HepG2 (cell line): ENCODE results near the gene DTYMK. TPM values are rescaled to one million over a fixed set of nuclear protein-coding genes. Genes with fewer than 3 reads are reported as not detected.

Source experiments
- ATAD3A ChIP-seq: sonication (generic); formaldehyde crosslinking; IDR thresholded peaks from 2 replicates; pipeline ENCODE4 v1.4.0; 2020; ENCODE audit warnings: missing genetic modification reagents
- BCL6 ChIP-seq: IDR thresholded peaks from 2 replicates; pipeline ENCODE4 v1.6.1; 2016; ENCODE audit warnings: missing genetic modification reagents, missing compliant biosample characterization
- CC2D1A ChIP-seq: sonication (generic); formaldehyde crosslinking; IDR thresholded peaks from 2 replicates; pipeline ENCODE4 v1.8.1; 2023; ENCODE audit warnings: mild to moderate bottlenecking, missing genetic modification reagents
- DMAP1 ChIP-seq: IDR thresholded peaks from 2 replicates; pipeline ENCODE4 v1.6.1; 2016
- REXO4 ChIP-seq: sonication (generic); formaldehyde crosslinking; IDR thresholded peaks from 2 replicates; pipeline ENCODE4 v1.8.0; 2022; ENCODE audit warnings: missing genetic modification reagents, mild to moderate bottlenecking, borderline replicate concordance
- SRSF9 ChIP-seq: fragments of 200-400 bp; formaldehyde crosslinking; IDR thresholded peaks from 2 replicates; pipeline ENCODE4 v1.6.1; 2018; ENCODE audit warnings: borderline replicate concordance, mild to moderate bottlenecking, low read depth, low read length; ENCODE audit not compliant: insufficient read depth, poor library complexity, severe bottlenecking
- ZFP37 ChIP-seq: sonication (generic); formaldehyde crosslinking; IDR thresholded peaks from 2 replicates; pipeline ENCODE4 v1.4.0; 2020; ENCODE audit warnings: missing genetic modification reagents, borderline replicate concordance
- ZFP62 ChIP-seq: sonication (generic); formaldehyde crosslinking; IDR thresholded peaks from 2 replicates; pipeline ENCODE4 v1.4.0; 2020; ENCODE audit warnings: missing genetic modification reagents
- ZNF724P ChIP-seq: sonication (generic); formaldehyde crosslinking; IDR thresholded peaks from 2 replicates; pipeline ENCODE4 v1.8.0; 2022; ENCODE audit warnings: missing genetic modification reagents, borderline replicate concordance
- ZSCAN20 ChIP-seq: sonication (generic); formaldehyde crosslinking; IDR thresholded peaks from 2 replicates; pipeline ENCODE4 v1.4.0; 2020; ENCODE audit warnings: missing genetic modification reagents, mild to moderate bottlenecking, borderline replicate concordance
- polyA plus RNA-seq, 8 experiments: library from polyadenylated mRNA; depleted of rRNA in 3 of 8; stranded (reverse) in 7 of 8; unstranded in 1 of 8; fragments of >200 nt; fragmentation: Illumina TruSeq in 4 of 8; extraction: Trizol in 4 of 8; gene quantifications; 2 replicates each; pipeline versions ENCODE4 v1.2.1 to v1.2.3, GENCODE V29; 2011 to 2016; ENCODE audit warnings: low read depth in 4 of 8, missing spikeins in 1 of 8, mixed read lengths in 1 of 8; ENCODE audit not compliant: insufficient read depth in 1 of 8
- total RNA-seq, 5 experiments: library from RNA; depleted of rRNA; stranded (reverse); fragments of >200 nt; fragmentation: Illumina TruSeq; extraction: Trizol; gene quantifications; 2 replicates each; pipeline ENCODE4 v1.2.3, GENCODE V29; 2016; ENCODE audit warnings: low read depth in 1 of 5
- TF ChIP-seq, protein P1 (sequence below): sonication (generic); formaldehyde crosslinking; IDR thresholded peaks from 2 replicates; pipeline ENCODE4 v1.9.0; 2021; ENCODE audit warnings: missing genetic modification reagents, mild to moderate bottlenecking, borderline replicate concordance
- TF ChIP-seq, protein P2 (sequence below), 2 experiments: fragments of 450-650 bp in 1 of 2; sonication (generic) in 1 of 2; formaldehyde crosslinking in 1 of 2; IDR thresholded peaks; 2 replicates each; pipeline versions ENCODE4 v1.6.1 to v1.8.0; 2016 to 2022; ENCODE audit warnings: antibody characterized with exemption in 1 of 2, mild to moderate bottlenecking in 1 of 2, missing genetic modification reagents in 1 of 2
- TF ChIP-seq, protein P3 (sequence below): IDR thresholded peaks from 2 replicates; pipeline ENCODE4 v1.6.1; 2016; ENCODE audit warnings: low read depth
- TF ChIP-seq, protein P4 (sequence below): sonication (generic); formaldehyde crosslinking; IDR thresholded peaks from 2 replicates; pipeline ENCODE4 v1.5.0; 2020; ENCODE audit warnings: mild to moderate bottlenecking, missing genetic modification reagents

The DTYMK gene
- total and polyA plus RNA-seq, 2 of the 13 experiments (the other 11 are each of a cell fraction or from before 2014, with no cell fraction given) = 57.5 to 134 TPM

DNA sequence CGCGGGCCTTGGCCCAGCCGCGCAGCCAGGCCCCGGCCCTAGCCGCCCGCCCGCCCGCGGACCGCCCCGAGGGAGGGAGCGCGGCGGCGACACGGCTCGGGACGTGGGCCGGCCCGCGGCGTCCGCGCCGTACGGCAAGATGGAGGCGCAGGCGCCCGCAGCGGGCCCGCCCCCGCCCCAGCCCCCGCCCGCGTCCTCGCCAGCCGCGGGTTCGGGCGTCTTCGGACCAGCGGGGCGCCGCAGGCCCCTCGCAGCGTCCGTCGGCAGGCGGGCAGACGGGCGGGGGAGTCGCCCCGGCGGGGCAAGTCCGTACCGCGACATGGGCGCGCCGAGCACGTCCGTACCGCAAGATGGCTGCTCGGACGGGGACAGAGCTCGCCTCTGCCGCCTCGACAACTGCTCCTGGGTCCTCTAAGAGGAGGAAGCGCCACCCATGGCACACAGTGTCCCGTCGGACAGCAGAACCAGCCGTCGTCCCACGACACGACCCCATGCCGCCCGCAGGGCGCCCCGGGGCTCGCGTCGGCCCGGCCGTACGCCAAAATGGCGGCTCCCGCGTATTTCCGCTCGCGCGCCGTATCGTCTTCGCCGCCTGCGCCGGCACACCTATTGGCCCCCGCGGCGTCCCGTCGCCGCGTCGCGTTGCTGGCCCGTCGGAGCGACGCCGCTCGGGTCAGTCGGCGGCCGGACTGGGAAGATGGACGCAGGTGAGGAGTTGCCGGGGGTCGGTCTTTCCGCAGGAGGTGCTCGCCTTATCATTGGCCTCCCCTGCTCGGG is 49.4 kb downstream of the DTYMK start, which contains the start of the genes ATG4B and THAP4 (continued):
- TF ChIP-seq ZNF724P (CRISPR knock-in tag) (no peak; the same call in 1 of the 2 replicates), ZFP37 (CRISPR knock-in tag) (no peak), CC2D1A (CRISPR knock-in tag) (no peak), REXO4 (no peak), ZFP62 (CRISPR knock-in tag) (peak; percentile 66; the same call in 1 of the 2 replicates), DMAP1 (peak; percentile 74), ZSCAN20 (CRISPR knock-in tag) (peak; percentile 0; the same call in 1 of the 2 replicates), SRSF9 (no peak), ATAD3A (CRISPR knock-in tag) (no peak), BCL6 (CRISPR knock-in tag) (peak; percentile 70)
- TF ChIP-seq, protein P1, sequence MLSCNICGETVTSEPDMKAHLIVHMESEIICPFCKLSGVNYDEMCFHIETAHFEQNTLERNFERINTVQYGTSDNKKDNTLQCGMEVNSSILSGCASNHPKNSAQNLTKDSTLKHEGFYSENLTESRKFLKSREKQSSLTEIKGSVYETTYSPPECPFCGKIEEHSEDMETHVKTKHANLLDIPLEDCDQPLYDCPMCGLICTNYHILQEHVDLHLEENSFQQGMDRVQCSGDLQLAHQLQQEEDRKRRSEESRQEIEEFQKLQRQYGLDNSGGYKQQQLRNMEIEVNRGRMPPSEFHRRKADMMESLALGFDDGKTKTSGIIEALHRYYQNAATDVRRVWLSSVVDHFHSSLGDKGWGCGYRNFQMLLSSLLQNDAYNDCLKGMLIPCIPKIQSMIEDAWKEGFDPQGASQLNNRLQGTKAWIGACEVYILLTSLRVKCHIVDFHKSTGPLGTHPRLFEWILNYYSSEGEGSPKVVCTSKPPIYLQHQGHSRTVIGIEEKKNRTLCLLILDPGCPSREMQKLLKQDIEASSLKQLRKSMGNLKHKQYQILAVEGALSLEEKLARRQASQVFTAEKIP (CRISPR knock-in tag) = no peak
- TF ChIP-seq, protein P2, sequence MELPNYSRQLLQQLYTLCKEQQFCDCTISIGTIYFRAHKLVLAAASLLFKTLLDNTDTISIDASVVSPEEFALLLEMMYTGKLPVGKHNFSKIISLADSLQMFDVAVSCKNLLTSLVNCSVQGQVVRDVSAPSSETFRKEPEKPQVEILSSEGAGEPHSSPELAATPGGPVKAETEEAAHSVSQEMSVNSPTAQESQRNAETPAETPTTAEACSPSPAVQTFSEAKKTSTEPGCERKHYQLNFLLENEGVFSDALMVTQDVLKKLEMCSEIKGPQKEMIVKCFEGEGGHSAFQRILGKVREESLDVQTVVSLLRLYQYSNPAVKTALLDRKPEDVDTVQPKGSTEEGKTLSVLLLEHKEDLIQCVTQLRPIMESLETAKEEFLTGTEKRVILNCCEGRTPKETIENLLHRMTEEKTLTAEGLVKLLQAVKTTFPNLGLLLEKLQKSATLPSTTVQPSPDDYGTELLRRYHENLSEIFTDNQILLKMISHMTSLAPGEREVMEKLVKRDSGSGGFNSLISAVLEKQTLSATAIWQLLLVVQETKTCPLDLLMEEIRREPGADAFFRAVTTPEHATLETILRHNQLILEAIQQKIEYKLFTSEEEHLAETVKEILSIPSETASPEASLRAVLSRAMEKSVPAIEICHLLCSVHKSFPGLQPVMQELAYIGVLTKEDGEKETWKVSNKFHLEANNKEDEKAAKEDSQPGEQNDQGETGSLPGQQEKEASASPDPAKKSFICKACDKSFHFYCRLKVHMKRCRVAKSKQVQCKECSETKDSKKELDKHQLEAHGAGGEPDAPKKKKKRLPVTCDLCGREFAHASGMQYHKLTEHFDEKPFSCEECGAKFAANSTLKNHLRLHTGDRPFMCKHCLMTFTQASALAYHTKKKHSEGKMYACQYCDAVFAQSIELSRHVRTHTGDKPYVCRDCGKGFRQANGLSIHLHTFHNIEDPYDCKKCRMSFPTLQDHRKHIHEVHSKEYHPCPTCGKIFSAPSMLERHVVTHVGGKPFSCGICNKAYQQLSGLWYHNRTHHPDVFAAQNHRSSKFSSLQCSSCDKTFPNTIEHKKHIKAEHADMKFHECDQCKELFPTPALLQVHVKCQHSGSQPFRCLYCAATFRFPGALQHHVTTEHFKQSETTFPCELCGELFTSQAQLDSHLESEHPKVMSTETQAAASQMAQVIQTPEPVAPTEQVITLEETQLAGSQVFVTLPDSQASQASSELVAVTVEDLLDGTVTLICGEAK (IDR thresholded peaks at IDR 0.05) = no peak
- TF ChIP-seq, protein P2 (CRISPR knock-in tag; IDR thresholded peaks at IDR 0.05) = peak; percentile 93
- TF ChIP-seq, protein P3, sequence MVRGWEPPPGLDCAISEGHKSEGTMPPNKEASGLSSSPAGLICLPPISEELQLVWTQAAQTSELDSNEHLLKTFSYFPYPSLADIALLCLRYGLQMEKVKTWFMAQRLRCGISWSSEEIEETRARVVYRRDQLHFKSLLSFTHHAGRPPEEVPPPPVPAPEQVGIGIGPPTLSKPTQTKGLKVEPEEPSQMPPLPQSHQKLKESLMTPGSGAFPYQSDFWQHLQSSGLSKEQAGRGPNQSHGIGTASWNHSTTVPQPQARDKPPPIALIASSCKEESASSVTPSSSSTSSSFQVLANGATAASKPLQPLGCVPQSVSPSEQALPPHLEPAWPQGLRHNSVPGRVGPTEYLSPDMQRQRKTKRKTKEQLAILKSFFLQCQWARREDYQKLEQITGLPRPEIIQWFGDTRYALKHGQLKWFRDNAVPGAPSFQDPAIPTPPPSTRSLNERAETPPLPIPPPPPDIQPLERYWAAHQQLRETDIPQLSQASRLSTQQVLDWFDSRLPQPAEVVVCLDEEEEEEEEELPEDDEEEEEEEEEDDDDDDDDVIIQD (CRISPR knock-in tag) = no peak; the same call in 1 of the 2 replicates
- TF ChIP-seq, protein P4, sequence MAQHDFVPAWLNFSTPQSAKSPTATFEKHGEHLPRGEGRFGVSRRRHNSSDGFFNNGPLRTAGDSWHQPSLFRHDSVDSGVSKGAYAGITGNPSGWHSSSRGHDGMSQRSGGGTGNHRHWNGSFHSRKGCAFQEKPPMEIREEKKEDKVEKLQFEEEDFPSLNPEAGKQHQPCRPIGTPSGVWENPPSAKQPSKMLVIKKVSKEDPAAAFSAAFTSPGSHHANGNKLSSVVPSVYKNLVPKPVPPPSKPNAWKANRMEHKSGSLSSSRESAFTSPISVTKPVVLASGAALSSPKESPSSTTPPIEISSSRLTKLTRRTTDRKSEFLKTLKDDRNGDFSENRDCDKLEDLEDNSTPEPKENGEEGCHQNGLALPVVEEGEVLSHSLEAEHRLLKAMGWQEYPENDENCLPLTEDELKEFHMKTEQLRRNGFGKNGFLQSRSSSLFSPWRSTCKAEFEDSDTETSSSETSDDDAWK (CRISPR knock-in tag) = no peak
